AG20443 (cell line): ENCODE data around the gene SPOCK1.
A peak's percentile ranks its signal among the peaks of the same experiment; 100 is the strongest.
"Not testable (repeated sequence)": the region's sequence is repeated elsewhere in the genome, so short reads cannot be mapped to it uniquely, and the experiment has no call there.

Source experiments
- DNase-seq: peaks from one replicate; pipeline ENCODE4 v3.0.0; 2012; ENCODE audit warnings: low spot score, mixed read lengths

The SPOCK1 gene

DNA sequence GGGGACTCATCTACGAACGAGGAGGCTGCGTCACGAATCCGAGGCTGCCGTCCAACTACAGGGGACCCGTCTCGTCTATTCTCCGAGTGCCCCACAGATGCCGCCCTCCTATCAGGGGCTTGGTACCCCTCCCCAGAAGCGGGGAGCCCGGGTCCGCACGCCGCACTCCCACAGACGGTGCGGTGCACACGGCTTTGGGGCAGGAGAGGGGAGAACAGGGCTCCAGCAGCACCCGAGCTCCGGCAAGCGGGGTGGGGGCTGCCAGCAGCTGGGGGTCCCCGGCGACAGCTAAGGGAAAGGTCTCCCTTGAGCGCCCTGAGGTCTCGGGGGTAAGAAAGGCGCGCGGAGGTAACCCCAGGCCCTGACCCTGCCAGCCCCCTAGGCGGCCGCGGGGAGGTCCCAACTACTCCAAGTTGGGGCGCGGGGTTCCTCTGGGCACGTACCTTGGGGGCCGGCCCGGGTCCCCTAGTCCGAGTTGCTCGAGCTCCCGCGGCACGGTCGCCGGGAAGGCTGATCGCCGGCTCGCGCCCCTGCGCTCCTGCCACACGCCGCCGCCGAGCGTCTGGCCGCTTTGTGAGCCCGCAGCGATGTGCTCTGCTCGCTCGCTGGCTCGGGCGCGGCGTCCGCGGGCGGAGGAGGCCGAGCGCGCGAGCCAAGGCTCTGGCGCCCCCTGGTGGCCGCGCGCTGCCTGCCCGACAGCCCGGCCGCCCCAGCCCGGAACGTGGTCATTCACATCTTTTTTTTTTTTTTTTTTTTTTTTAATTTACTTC is at the start of gene SPOCK1:
Gene SPOCK1, minus strand, starts transcription at position 591 of the 770 bp plus-strand sequence.
- peak; percentile 97 for DNase-seq

DNA sequence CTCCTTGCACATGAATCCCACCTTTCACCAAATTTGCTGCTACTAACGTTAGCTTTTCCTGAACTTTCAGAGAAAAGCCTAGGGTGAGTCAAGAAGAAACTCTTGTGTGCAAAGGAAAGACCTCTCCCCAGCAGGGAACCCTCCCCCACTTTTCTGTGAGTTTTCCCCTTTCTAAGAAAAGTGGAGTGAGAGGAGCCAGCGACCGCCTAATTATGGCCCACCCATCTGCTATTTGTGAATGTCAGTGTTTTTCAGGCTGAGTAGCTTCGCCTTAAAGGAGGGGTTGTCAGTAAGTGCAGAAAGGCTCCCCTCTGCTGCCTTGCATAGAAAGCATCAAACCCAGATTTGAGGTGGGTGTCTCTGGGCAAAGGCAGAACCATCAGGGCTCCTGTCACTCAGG is 46.8 kb upstream of the SPOCK1 start:
- no peak for DNase-seq

DNA sequence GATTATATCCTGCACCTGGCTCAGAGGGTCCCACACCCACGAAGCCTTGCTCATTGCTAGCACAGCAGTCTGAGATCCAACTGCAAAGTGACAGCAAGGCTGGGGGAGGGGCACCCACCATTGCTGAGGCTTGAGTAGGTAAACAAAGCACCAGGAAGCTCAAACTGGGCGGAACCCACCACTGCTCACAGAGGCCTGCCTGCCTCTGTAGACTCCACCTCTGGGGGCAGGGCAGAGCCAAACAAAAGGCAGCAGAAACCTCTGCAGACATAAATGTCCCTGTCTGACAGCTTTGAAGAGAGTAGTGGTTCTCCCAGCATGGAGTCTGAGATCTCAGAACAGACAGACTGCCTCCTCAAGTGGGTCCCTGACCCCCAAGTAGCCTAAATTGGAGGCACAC is 36.3 kb upstream of the SPOCK1 start:
- DNase-seq, result not testable (repeated sequence)

DNA sequence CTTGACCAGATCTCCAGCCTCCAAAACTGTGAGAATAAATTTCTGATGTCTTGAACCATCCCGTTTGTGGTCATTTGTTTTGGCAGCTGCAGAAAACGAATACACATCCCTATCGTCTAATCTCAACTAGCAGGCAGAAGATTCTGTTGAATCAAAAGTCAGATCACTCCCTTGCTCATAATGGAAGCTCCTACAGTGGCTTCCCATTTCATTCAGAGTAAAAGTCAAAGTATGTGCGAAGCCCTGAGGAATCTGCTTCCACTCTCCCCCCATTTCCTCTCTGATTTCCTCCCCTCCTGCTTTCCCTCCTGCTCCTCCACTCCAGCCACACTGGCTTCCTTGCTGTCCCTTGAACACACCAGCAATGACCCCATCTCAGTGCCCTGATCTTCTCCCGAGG is 34.8 kb upstream of the SPOCK1 start:
- DNase-seq, result no peak

DNA sequence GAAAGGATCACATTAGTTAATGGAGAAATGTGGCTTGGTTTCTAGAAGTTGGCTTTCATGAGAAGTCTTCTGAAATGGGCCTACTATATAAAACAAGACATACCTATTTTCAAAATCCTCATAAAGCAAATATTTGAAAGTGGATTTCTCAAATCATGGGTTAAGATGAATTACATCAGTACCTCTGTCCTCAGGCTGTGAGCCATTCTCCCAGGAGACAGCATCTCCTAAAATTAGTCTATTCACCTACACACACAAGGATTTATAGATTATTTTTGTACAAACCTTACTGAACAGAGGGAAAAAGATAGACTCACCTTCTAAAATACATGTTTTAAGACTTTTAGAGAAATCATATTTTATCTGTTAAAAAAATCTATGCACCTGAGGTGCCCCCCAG is 32.1 kb upstream of the SPOCK1 start:
- DNase-seq, result no peak

DNA sequence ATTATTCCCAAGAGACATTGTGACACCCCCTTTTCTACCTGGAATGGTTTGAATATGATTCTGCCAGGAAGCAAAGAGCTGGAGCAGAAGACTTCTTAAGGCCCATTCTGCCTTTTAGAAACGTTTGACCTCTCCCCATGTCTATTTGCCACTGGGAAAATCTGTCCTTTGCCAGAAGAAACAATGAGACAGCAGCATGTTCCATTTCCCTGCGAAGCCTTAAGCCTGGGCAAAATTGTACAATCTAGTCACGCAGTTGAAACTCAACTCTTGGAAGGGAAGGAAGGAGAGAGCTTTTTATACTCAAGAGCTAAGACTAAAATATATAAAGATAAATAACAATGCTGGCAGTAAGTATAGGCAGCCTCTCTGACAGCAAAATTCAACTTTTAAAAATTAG is 22.1 kb upstream of the SPOCK1 start:
- DNase-seq, result no peak

DNA sequence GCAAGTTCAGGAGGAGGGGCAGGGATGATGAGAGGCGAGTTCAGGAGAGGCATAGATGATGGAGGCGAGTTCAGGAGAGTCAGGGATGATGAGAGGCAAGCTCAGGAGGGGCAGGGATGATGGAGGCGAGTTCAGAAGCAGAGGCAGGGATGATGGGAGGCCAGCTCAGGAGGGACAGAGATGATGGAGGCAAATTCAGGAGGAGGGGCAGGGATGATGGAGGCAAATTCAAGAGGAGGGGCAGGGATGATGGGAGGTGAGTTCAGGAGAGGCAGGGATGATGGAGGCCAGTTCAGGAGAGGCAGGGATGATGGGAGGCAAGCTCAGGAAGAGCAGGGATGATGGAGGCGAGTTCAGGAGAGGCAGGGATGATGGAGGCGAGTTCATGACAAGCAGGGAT is 17.8 kb upstream of the SPOCK1 start:
- no peak for DNase-seq

DNA sequence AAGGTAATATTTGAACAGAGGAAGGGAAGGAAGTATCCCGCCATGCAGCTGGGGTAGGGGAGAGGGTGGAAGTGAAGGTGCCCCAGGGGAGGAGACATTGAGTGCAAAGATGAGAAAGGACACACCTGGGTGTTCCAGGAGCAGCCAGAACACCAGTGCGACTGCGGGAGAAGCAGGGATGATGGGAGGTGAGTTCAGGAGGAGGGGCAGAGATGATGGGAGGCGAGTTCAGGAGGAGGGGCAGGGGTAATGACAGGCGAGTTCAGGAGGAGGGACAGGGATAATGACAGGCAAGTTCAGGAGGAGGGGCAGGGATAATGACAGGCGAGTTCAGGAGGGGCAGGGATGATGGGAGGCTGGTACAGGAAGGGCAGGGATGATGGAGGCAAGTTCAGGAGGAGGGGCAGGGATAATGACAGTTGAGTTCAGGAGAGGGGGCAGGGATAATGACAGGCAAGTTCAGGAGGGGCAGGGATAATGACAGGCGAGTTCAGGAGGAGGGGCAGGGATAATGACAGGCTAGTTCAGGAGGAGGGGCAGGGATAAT is 17.2 kb upstream of the SPOCK1 start:
- DNase-seq, result no peak

DNA sequence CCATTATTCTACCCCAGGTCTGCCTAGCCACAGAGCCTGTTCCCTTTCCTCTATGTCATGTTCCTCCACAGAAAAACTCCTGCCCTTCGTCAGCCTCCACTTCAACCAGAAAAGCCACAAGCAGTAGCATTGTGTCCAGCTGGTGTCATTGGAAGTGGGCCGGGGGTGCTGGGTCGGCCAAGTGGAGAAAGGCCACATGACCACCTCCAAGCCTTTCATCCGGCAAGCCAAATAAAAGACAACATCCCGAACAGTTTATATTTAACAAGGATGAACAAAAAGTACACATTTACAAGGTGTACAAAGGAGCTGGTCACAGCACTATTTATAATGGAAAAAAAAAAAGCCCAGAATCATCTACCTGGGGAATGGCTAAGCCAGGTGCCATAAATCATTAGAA is 16.1 kb upstream of the SPOCK1 start:
- DNase-seq, result no peak

DNA sequence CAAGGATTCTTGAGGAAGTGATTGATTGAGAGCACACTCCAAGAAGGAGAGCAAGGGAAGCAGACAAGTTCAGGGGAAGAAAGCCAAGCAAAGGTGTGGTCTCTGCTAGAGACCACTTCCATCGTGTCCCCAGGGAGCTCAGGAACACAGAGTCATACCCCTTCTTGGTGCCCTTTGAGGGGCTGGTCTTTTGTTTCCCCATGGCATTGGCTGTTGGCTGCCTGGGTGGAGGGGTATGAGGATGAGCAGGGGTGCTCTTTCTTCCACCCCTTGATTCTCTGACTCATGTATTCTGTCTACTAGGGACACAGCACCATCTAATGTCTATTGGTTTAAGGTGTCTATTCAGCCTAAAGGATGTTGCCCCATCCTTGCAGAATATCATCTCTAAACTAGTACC is 11.5 kb upstream of the SPOCK1 start:
- no peak for DNase-seq

DNA sequence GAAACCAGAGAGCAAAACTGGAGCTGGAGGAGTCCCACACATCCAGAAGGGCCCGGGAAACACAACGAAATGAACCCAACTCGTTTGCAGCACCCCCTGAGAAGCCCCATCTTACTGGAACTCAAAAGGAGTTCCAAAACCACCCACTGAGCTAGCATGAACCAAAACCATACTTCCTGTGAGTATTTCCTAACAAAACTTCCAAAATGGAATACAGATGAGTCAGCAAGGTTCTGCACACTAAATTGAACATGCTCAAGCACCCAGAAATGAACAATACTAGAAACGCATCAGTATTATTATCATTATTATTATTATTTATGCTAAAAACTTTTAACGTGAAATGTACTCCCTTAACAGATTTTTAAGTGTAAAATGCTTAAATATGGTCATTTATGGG is 8.0 kb upstream of the SPOCK1 start:
- DNase-seq, result peak; percentile 36

DNA sequence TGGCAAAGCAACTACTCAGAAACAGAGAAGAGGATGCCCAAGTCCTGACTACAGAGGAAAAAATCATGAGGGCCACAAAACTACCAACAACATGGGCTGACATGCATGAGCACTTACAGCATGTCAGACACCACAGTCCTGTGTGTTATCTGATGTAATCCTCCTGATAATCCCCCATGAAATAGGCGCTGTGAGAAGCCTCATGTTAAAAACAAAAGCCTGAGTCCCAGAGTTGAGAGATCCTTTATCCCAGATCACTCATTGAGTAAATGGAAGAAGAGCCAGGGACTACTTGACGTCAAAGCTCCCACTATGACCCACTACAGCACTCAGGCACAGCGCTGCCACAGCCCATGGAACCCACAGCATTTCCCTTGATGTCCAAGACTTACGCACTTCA is 7.2 kb upstream of the SPOCK1 start:
- DNase-seq, result no peak

DNA sequence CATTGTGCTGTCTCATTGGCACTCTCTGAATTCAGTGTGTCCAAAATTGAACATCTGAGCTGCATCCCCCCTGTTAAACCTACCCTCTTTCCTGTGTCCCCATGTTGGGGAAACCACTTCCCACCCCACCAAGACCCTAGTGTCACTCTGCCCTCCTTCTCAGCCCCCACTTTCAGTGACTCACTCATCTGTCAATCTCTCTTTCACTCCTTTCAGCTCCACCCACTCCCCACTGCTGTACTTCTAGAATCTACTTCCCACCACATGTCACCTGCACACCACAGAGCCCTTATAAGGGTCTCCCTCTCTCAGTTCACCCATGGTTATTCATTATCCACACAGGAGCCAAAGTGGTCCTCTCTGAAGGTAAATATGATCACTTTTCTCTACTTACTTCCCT is 5.8 kb upstream of the SPOCK1 start:
- DNase-seq, result no peak

DNA sequence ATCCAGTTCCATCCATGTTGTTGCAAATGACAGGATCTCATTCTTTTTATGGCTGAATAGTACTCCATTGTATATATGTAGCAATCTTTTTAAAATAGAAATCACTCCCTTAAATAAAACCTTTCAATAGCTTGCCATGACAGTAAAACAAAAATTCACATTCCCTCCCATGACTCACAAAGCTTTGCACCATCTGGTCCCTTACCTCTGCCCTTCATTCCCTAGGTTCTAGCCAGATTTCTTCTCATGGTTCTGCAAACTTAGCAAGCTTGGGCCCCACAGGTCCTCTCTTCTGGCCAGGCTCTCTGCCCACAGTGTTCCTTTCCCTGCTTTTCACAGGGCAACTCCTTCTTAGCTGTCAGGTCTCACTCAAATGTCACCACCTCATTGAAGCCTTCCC is 4.3 kb upstream of the SPOCK1 start:
- DNase-seq, result no peak

DNA sequence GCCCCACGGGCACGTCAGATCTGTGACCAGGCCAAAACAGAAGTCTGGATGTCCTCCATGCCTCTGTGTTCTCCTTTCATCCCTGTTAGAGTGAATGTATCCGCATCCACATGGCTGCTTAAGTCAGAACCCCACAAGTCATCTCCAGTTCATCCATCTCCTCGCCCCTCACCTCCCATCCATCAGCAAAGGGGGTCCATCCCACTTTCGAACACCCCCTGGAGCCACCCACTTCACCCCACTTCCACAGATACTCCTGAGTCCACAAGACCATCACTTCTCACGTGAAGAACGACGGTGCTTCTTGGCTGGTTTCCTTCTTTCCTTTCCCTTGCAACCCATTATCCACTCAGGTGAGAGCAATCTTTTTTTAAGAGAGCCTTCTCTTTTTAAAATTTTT is 3.5 kb upstream of the SPOCK1 start:
- no peak for DNase-seq

DNA sequence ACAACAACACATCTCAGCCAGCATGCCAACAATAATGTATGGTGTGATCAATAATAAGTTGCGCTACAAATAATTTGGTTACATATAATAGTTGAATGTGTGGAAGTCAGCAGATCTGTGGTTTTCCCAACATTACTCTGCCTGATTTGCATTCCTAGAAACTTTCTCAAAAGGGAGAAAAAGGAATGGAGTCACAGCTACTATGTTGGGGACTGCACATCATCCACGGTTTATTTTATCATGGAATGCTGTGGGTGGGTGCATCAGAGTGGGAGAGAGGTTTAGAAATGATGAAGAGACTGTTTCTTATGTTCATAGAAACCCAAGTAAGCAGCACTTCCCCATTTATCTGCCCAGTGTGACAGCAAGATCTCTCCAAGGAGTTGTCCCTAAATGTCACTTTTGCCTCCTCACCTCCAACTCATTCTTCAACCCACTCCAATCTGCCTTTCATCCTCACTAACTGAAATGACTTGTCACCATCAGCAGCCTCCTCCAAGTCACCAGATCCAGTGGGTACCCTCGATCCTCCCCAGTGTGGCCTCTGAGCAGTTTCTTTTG is 2.8 kb upstream of the SPOCK1 start:
- peak; percentile 26 for DNase-seq

DNA sequence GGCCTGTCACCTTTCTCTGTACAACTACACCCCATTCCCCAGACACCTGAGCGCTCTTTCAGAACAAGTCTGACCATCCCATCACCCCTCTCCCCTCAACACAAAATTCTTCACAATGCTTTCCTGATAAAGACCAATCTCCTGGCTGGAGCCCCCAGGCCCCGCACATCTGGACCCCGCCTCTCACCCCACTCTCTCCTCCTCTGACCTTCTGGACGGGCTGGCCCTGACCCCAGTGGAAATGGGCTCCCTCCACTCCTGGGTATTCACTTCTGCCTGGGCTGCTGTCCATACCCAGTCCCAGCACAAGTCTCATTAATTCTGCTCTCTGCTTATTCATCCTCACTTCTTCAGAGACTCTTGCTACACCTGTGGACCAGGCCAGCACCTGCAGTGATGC is 2.1 kb upstream of the SPOCK1 start:
- no peak for DNase-seq

DNA sequence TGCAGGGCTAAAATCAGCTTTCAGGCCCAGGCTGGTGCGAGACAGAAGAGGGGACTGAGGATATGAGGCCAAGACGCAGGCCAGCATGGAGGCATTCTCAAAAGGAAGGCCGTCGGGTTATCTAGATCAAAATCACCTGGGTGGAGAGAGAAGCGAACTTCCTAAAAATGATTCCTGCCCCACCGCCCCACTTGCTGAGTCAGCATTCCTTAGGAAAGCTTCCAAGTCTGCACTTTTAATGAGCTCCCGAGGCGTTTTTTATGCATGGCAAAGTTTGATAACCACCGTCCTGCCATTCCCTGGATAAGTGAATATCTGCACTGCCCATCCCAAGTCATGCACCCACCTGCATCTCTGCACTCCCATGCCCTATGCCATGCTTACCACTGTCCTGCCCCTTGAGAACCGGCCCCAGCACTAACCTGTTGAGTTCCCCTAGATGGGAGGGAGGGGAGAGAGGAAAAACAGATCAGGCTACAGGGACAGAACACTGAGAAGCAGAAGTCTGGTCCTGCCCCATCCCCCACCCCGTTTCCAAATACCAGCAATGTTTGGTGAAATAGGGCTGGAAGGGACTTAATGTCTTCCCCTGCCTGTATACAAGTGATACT is 1.6 kb upstream of the SPOCK1 start:
- DNase-seq, result no peak

DNA sequence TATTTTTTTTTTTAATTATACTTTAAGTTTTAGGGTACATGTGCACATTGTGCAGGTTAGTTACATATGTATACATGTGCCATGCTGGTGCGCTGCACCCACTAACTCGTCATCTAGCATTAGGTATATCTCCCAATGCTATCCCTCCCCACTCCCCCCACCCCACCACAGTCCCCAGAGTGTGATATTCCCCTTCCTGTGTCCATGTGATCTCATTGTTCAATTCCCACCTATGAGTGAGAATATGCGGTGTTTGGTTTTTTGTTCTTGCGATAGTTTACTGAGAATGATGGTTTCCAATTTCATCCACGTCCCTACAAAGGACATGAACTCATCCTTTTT is 351 bp upstream of the SPOCK1 start:
- DNase-seq, result not testable (repeated sequence)

DNA sequence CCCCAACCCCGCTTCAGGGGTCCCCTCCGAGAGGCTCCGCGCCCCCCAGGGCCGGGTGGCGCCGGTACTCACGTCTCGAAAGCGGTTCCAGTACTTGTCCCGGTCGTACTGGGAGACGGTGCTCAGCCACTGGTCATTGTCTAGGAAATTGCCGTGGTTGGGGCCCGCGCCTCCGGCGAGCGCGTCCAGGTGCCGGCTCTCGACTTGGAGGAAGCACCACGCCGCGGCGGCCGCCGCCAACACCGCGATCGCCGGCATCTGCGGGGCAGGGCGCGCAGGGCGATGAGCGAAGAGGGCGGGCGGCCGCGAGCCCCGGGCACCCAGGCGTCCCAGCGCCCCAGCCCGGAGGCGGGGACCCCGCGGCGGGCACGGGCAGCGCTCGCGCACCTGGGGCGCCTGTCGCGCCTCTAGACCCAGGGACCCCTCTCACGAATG is 808 bp downstream of the SPOCK1 start:
- DNase-seq, result peak; percentile 74

DNA sequence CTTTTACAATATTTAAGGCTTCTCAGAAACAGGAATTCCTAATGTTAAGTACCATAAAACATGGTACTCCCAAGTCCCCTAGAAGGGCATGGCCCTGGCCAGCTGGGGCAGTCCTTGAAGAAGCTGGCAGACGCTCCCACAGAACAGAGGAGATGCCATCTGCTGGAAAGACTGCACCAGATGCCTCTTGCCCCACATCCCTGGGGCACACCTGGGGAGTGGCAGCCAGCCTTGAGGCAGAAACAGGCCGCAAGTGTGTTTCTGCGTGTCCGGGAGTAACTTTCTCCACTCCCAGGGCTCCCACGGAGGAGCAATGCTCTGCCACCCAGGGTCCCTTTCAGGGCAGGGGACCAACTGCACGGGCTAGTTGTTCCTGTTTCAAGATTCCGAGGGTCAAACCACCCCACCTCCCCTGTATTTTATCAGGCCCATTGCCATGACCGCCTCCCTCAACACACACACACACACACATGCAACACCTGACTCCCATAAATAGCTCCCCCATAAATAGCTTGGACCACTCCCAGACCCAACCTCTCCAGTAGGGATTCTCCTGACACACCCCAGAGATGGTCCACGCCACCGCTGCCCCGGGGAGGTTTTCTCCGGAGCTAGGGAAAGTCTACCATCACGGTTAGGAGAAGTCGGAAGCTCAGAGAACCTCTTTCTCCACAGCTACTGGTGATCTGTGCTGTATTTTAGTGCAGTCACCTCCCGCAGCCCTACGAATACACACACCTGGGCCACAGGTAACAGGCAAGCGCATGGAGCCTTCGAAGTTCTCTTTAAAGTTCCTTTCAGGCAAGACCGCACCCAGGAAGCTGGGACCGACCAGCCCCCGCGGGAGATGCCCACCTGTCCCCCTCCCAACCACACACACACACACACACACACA is 1.5 kb downstream of the SPOCK1 start:
- no peak for DNase-seq

DNA sequence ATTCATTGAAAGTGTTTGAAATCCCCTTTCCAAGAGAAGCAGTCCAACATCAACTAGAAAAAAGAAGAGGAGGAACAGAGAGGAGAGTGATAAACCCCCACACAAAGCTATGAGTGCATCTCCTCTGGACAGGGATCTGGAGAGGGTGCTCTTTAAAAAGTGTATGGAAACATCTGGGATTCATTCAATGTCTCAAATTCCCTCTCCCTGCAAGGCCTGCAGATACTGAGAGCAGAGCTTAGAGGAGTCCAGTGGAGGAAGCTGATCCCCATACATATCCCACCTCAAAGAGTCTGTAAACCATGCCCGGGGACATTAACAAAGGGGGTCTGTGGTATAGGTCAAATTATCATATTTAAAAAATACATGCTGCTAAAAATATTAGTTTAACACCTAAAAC is 2.2 kb downstream of the SPOCK1 start:
- DNase-seq, result peak; percentile 40
